GM21390 (cell line): ENCODE measurements around the gene LACTB.

Experiments used
- ATAC-seq: cut with Tn5 transposase; IDR thresholded peaks from one replicate; pipeline ENCODE4 v1.9.1; 2021; ENCODE audit not compliant: unreplicated experiment

Gene LACTB

DNA sequence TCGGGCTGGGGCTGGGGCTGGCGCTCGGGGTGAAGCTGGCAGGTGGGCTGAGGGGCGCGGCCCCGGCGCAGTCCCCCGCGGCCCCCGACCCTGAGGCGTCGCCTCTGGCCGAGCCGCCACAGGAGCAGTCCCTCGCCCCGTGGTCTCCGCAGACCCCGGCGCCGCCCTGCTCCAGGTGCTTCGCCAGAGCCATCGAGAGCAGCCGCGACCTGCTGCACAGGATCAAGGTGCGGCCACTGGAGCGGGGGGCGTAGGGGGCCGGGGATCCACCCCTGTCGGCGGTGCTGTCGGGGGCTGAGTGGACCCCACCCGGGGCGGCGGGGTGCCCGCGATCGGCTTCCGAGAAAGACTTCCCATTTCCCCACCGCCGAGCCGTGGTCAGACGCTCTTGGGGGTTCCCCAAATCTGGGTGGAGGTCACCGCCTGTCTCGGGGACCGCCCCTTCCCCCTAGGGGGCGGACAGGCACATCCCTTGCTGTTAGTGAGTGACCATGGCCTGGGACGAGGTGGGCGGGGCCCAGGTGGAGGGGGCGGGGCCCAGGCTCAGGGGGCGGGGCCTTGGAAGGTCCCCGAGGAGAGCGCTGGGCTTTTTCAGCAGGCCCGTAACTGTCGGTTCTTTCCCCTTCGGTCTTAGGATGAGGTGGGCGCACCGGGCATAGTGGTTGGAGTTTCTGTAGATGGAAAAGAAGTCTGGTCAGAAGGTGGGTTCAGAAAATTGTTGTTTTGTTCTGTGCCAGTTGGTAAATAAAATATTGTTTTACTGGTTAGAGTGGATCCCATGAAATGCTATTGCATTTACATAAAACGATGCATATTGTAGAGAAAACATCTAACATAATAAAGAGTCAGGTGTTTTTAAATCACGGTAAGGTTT lies 578 bp downstream of the LACTB start:
- ATAC-seq = peak; percentile 87

- no peak for ATAC-seq
These were observed 2.8 kb downstream of the LACTB start for GRCh38 chr15:63124506-63124905.

DNA sequence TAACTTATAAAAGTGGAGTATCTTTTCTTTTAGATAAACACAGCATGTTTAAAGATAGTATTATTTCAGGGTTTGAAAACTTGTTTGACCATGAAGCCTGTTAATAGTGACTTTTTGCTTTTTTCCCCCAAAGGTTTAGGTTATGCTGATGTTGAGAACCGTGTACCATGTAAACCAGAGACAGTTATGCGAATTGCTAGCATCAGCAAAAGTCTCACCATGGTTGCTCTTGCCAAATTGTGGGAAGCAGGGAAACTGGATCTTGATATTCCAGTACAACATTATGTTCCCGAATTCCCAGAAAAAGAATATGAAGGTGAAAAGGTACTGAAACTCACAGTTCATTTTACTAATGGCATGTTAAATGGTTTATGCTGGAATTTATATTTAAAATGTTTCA lies 5.1 kb downstream of the LACTB start:
- ATAC-seq = no peak

GRCh38 chr15:63133786-63134185 lies 12.1 kb downstream of the LACTB start:
- no peak for ATAC-seq

GRCh38 chr15:63134245-63134985 lies 12.8 kb downstream of the LACTB start:
- no peak for ATAC-seq

- no peak for ATAC-seq
These were observed 13.6 kb downstream of the LACTB start for GRCh38 chr15:63135281-63135680.

- no peak for ATAC-seq
These were observed 14.1 kb downstream of the LACTB start for GRCh38 chr15:63135804-63136203.

GRCh38 chr15:63136742-63137141 lies 15.1 kb downstream of the LACTB start:
- ATAC-seq = no peak

- ATAC-seq = no peak
These were observed 19.3 kb downstream of the LACTB start for GRCh38 chr15:63140936-63141335.

- no peak for ATAC-seq
These were observed 23.8 kb downstream of the LACTB start for GRCh38 chr15:63145426-63145825.

DNA sequence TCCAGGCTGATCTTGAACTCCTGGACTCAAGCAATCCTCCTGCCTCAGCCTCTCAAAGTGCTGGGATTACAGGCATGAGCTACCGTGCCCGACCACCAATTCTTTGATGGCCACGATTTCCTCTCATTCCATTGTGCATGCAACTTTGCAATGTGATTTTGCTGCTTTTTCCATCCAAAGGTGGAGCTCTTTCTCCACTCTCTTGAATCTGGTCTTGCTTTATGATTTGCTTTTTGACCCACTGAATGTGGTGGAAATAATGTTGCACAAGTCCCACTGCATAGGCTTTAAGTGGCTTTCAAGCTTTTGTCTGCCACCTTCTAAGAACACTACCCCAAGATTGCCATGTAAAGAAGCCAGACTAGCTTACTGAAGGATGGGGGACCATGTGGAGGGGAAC lies 25.0 kb downstream of the LACTB start:
- ATAC-seq = no peak

DNA sequence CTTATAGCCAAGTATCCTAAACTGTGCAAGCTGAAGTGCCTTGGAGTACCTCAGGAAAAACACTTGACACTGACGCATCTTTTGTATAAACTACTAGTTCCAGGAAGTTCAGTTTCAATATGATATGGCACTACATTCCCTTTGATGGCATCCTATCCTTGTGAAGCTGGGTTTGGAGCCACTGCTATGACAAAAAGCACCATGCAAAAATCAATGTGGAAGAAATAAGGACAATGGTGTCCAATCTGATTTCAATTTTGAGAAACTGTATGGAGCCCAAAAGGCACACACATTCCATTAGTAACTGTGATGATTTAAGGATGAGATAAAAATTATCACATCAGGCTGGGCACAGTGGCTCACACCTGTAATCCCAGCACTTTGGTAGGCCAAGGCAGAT lies 30.0 kb downstream of the LACTB start:
- ATAC-seq = no peak

- no peak for ATAC-seq
These were observed 33.8 kb downstream of the LACTB start for GRCh38 chr15:63155486-63155885.

DNA sequence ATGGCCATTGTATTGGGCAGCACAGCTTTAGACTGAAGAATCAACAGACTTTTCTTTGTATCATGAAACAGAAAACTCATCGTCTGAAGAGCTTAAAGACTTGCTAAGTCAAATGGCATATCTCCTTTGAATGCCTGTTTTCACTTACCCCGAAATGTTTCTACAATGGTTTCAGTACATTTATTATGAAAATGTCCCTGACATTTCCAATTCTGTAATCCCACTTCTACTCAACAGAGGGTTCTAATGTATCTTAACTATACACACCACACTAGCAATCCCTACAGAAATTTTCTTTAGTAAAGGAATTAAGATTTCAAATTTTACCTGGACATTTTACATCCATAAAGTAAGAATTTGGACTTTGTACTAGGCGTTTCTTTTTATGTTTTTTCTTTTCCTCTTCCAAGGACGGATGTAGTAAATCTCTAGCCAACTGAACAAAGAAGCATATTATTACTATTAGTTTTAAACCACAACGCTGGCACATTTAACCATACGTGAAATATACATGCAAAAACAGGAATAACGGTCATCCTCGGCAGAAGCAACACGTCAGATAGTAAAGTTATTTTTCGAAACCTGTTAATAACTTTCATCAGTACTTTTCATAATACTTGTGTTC lies 34.5 kb downstream of the LACTB start:
- ATAC-seq = no peak

GRCh38 chr15:63156755-63157117 lies 35.1 kb downstream of the LACTB start:
- ATAC-seq = no peak

DNA sequence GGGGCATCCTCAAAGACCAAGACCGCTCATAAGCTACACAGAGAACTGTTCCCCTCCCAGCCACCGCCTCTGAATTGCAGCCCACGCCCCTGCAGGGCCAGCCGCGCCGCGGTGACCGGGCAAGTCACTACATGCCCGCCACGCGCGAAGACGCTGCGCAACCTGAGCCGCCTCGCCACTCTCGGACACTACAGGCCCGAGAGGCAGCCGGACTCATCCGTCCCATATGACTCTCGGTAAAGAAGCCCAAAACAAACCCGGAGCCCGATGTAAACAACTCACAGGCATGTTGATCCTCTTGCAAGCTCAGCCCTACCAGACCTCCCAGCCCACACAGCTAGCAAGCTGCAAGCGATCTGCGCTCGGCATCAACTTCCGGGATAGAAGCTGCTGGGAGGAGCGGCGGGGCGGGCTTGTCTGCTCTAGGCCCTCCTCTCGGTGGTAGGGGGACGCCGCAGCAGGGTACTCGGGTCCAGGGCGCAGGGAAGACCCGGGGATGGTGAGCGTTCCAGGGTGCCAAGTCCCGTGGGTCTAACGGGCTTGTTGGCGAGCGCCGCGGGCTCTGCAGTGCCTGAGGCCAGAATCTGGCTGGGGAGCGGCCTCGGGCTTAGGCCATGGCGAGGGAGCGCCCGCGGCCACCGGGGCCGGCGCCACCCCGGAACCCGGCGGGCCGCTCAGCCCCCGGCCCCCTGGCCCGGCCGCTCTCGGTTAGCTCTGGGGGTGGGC lies 35.6 kb downstream of the LACTB start, which contains the start of gene RPS27L:
Gene RPS27L (minus strand): TSS at position 360 of the 726 bp plus-strand sequence. CDS start 72 bp downstream, at position 288.
- ATAC-seq = peak; percentile 86

DNA sequence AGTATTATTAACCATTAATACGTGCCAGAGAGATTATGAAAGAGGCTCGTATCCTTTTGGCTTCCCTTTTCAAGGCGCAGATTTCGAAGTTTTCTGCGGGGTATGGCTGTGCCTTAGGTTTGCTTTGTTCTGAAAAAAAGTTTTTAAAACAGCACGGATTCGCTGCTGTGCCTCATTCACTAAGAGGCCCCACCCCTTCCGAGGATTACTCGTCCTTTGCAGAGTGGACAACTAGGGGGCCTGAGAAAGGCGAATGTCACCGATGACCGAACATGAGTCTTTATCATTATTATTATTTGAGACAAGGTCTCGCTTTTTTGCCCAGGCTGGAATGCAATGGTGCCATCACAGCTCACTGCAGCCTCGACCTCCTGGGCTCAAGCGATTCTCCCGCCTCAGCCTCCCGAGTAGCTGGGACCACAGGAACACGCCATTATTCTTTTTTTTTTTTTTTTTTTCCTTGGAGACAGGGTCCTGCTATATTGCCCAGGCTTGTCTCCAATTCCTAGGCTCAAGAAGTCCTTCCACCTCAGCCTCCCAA lies 36.3 kb downstream of the LACTB start:
- peak; percentile 16 for ATAC-seq

DNA sequence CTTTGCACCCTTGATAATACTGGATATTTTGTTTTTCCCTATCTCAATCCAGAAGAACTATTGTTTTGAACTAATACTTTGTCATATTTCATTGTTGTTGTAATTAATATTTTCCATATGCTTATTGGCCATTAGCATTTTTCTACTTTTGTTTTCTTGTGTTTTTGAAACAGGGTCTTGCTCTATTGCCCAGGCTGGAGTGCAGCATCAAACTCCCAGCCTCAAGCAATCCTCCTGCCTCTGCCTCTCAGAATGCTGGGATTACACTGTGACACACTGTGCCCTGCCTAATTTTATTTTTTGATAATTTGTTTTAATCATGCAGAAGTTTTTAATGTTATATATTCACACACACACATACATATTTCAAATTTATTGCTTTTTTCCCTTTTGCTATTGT lies 39.0 kb downstream of the LACTB start:
- no peak for ATAC-seq

- ATAC-seq = no peak
These were observed 41.6 kb downstream of the LACTB start for GRCh38 chr15:63163217-63163616.

- ATAC-seq = no peak
These were observed 43.7 kb downstream of the LACTB start for GRCh38 chr15:63165166-63165859.
